ENCODE measurements around the gene SND1.

SND1 gene

GRCh38 chr7:127818306-127818705 lies 166.3 kb downstream of the SND1 start:
- DNase-seq (ENCODE audit: low read depth in 1 of 2, low spot score in 1 of 2): no peak
- TF ChIP-seq REST (IDR thresholded peaks at IDR 0.05; ENCODE audit: insufficient replicate concordance, low read depth) (no peak), CTCF (IDR thresholded peaks at IDR 0.05; ENCODE audit: insufficient read depth, low read length) (no peak), SPI1 (IDR thresholded peaks at IDR 0.05; ENCODE audit: borderline replicate concordance, low read depth) (no peak), GABPA (IDR thresholded peaks at IDR 0.05; ENCODE audit: low read depth) (no peak), POLR2AphosphoS5 (IDR thresholded peaks at IDR 0.05; ENCODE audit: low read depth) (no peak)
- Histone ChIP-seq H3K4me3 (replicated peaks; ENCODE audit: insufficient read depth, low read length) (no peak overlapping the region), H3K27me3 (ENCODE audit: insufficient read depth, poor library complexity, severe bottlenecking) (no peaks in the 10 kb centered on the region), H3K27ac (replicated peaks) (no peak overlapping the region)

GRCh38 chr7:127819975-127820731 lies 168.2 kb downstream of the SND1 start:
- Histone ChIP-seq H3K4me3 (replicated peaks; ENCODE audit: insufficient read depth, low read length) (no peak overlapping the region), H3K27ac (replicated peaks) (peak overlapping the region; percentile 33), H3K27me3 (ENCODE audit: insufficient read depth, poor library complexity, severe bottlenecking) (no peaks in the 10 kb centered on the region)
- no peak for TF ChIP-seq GABPA (IDR thresholded peaks at IDR 0.05; ENCODE audit: low read depth)
- no peak for TF ChIP-seq POLR2AphosphoS5 (IDR thresholded peaks at IDR 0.05; ENCODE audit: low read depth)
- TF ChIP-seq SPI1 (IDR thresholded peaks at IDR 0.05; ENCODE audit: borderline replicate concordance, low read depth): no peak
- no peak for TF ChIP-seq CTCF (IDR thresholded peaks at IDR 0.05; ENCODE audit: insufficient read depth, low read length)
- peak in 1 of 2 experiments; percentile 44 for DNase-seq (ENCODE audit: low read depth in 1 of 2, low spot score in 1 of 2)

- Histone ChIP-seq H3K27me3 (ENCODE audit: insufficient read depth, poor library complexity, severe bottlenecking) (no peaks in the 10 kb centered on the region), H3K27ac (replicated peaks) (no peak overlapping the region), H3K4me3 (replicated peaks; ENCODE audit: insufficient read depth, low read length) (no peak overlapping the region)
- no peak for DNase-seq (ENCODE audit: low read depth in 1 of 2, low spot score in 1 of 2)
- TF ChIP-seq POLR2AphosphoS5 (IDR thresholded peaks at IDR 0.05; ENCODE audit: low read depth) (no peak), REST (IDR thresholded peaks at IDR 0.05; ENCODE audit: insufficient replicate concordance, low read depth) (no peak), GABPA (IDR thresholded peaks at IDR 0.05; ENCODE audit: low read depth) (no peak), CTCF (IDR thresholded peaks at IDR 0.05; ENCODE audit: insufficient read depth, low read length) (no peak), SPI1 (IDR thresholded peaks at IDR 0.05; ENCODE audit: borderline replicate concordance, low read depth) (no peak)
Observed at GRCh38 chr7:127820732-127821085, 168.7 kb downstream of the SND1 start.

All from HL-60 (cell line).